Neutrophil (primary cell): ENCODE data around the gene NTM.
"Not testable (repeated sequence)": the region's sequence is repeated elsewhere in the genome, so short reads cannot be mapped to it uniquely, and the experiment has no call there.

Experiments used
- H3K27ac ChIP-seq: fragments of 200-600 bp; sonication (generic); 2 replicates; pipeline ENCODE4 v1.5.1; 2016; ENCODE audit warnings: mild to moderate bottlenecking, moderate library complexity
- H3K27me3 ChIP-seq: fragments of 200-600 bp; sonication (generic); 2 replicates; pipeline ENCODE4 v1.6.0; 2016; ENCODE audit warnings: mild to moderate bottlenecking
- H3K36me3 ChIP-seq: fragments of 200-600 bp; sonication (generic); 2 replicates; pipeline ENCODE4 v1.5.1; 2017
- H3K4me1 ChIP-seq, 2 experiments: fragments of 200-600 bp in 1 of 2; sonication (generic) in 1 of 2; 1 replicate in 1 of 2; 2 replicates in 1 of 2; pipeline versions ENCODE4 v1.5.1 to v1.6.1; 2013 to 2016; ENCODE audit warnings: low read depth in 1 of 2, low read length in 1 of 2, mild to moderate bottlenecking in 1 of 2, moderate library complexity in 1 of 2; ENCODE audit not compliant: control insufficient read depth in 1 of 2, insufficient read depth in 1 of 2
- H3K4me3 ChIP-seq, 2 experiments: fragments of 200-600 bp in 1 of 2; sonication (generic) in 1 of 2; 1 replicate in 1 of 2; 2 replicates in 1 of 2; pipeline ENCODE4 v1.5.1; 2013 to 2016; ENCODE audit warnings: low read depth in 1 of 2, low read length in 1 of 2, mild to moderate bottlenecking in 1 of 2, moderate library complexity in 1 of 2
- H3K9me3 ChIP-seq: fragments of 200-600 bp; sonication (generic); 2 replicates; pipeline ENCODE4 v1.5.1; 2016
- CTCF ChIP-seq: fragments of 200-600 bp; sonication (generic); IDR thresholded peaks from 2 replicates; pipeline ENCODE4 v1.5.1; 2016; ENCODE audit warnings: antibody characterized with exemption

The NTM gene

DNA sequence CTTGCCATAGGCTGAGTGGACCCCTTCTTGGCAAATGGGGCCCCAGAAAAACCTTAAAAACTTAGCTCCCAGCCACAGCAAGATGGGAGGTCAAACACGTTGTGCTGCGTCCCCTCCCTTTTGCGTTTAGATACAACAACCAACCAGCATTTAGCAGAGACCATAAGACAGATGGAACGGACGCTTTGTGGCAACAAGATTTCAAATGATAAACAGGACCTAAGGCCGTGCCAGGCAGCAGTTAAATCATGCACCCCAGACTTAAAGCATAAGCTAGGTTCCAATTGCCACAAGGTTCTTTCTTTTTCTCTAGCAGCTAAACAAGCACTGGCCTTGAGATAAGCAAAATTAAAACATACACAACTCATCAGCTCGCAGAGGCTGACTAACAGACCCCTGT, 39.4 kb upstream of the NTM start:
- Histone ChIP-seq H3K36me3 (no peaks in the 10 kb centered on the region), H3K4me1 (no peaks in the 10 kb centered on the region), H3K4me3 (no peak overlapping the region), H3K9me3 (no peaks in the 10 kb centered on the region), H3K27ac (no peak overlapping the region), H3K27me3 (no peaks in the 10 kb centered on the region)
- TF ChIP-seq CTCF = no peak

DNA sequence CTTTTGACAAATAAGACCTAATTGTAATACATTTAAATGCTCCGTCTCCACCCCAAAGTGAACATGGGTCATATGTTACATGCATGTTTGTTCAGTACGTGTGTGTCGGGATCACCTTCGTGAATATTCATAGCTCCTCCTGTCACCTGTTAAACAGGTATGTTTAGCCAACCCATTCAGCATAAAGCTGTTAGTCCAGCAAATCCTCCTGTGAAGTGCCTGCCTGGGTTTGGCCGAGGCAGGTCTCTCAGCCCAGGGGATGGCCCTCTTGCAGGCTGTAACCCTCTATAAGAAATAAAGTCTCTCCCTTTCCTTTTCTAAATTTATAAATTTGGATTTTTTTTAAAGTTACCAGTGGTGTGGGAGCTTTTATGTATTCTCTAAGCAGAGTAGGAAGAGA, 38.9 kb upstream of the NTM start:
- H3K9me3 ChIP-seq = no peaks in the 10 kb centered on the region
- no peaks in the 10 kb centered on the region for H3K4me1 ChIP-seq
- no peaks in the 10 kb centered on the region for H3K36me3 ChIP-seq
- H3K4me3 ChIP-seq = no peak overlapping the region
- no peak for TF ChIP-seq CTCF
- H3K27me3 ChIP-seq = no peaks in the 10 kb centered on the region
- H3K27ac ChIP-seq = no peak overlapping the region

DNA sequence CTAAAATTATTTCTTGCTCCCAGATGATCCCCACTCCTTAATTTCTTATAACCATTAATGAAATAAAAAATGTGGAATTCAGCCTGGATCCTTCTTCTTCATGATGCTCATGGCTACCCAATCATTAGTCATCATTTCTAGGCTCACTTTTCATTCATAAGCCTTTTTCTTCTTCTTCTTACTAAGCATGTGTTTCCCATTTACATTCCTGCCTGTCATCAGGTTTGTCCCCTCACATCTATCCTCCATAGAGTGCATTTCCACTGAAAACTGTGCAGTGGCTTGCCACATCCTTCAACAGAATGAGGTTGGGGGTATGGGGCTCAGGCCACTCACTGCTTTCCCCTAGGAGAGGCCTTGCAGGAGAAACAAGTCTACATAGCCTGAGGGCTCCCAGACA, 35.8 kb upstream of the NTM start:
- no peaks in the 10 kb centered on the region for H3K27me3 ChIP-seq
- TF ChIP-seq CTCF = no peak
- H3K4me3 ChIP-seq = no peak overlapping the region
- H3K4me1 ChIP-seq = no peaks in the 10 kb centered on the region
- H3K9me3 ChIP-seq = no peaks in the 10 kb centered on the region
- no peaks in the 10 kb centered on the region for H3K36me3 ChIP-seq
- H3K27ac ChIP-seq = no peak overlapping the region

GRCh38 chr11:131341900-131342299, 28.5 kb upstream of the NTM start:
- H3K4me3 ChIP-seq, H3K4me1 ChIP-seq, H3K27me3 ChIP-seq, H3K27ac ChIP-seq, H3K36me3 ChIP-seq, H3K9me3 ChIP-seq: not testable (repeated sequence)

DNA sequence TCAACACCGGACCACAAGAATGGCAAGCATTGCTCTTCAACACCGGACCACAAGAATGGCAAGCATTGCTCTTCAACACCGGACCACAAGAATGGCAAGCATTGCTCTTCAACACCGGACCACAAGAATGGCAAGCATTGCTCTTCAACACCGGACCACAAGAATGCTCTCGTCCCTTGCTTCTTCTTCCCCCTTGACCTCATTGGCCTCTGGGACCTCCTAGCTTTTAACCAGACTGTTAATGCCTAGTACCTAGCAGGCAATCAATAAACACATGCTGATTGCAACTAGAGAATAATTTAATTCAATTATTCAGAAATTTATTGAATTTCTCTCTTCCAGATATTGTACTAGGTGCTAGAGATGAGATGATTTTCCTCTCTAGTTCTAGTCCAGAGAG, 28.0 kb upstream of the NTM start:
- not testable (repeated sequence) for H3K4me1 ChIP-seq, H3K27me3 ChIP-seq, H3K9me3 ChIP-seq, H3K27ac ChIP-seq, H3K4me3 ChIP-seq, H3K36me3 ChIP-seq

- no peak overlapping the region for H3K4me3 ChIP-seq
- H3K4me1 ChIP-seq = no peaks in the 10 kb centered on the region
- no peak overlapping the region for H3K27ac ChIP-seq
- no peak for TF ChIP-seq CTCF
- no peaks in the 10 kb centered on the region for H3K27me3 ChIP-seq
- no peaks in the 10 kb centered on the region for H3K36me3 ChIP-seq
- H3K9me3 ChIP-seq = no peaks in the 10 kb centered on the region
These were observed 25.0 kb upstream of the NTM start for GRCh38 chr11:131345406-131345805.

DNA sequence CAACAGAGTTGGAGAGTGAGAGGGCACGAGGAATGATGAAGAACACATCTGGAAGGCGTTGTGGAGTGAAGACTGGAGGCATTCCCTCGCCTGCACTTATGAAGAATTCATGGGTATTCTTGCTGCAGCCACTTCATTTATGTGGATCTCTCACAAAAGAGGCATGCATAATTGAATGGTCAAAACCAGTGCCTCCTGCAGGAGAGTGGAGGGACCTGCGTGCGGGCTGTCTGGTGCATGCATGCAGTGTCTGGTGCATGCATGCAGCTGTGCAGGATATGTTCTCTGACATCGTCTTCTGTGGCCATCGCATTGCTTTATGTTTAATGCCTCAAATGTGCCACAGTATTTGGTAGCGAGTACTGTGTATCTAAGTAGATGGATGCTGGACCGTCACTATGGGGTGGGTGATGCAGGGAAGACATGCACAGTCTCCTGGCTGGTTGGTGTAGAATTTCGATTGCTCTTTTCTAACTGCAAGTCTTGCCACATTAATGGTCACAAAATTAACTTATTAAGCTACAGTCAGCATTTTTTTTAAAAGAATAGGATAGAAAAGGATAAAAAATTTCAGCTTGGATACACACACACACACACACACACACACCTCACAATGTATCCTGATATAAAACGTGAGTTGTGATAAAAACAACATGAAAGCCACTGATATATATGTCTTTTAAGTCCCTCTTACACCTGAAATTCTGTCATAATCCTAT, 20.9 kb upstream of the NTM start:
- Histone ChIP-seq H3K4me1 (no peaks in the 10 kb centered on the region), H3K9me3 (no peaks in the 10 kb centered on the region), H3K36me3 (no peaks in the 10 kb centered on the region), H3K4me3 (no peak overlapping the region), H3K27me3 (no peaks in the 10 kb centered on the region), H3K27ac (no peak overlapping the region)
- TF ChIP-seq CTCF = no peak
